ENCODE data around the gene RIN2. TPM values are rescaled to one million over a fixed set of nuclear protein-coding genes. Genes with fewer than 3 reads are reported as not detected.

The RIN2 gene, protein sequence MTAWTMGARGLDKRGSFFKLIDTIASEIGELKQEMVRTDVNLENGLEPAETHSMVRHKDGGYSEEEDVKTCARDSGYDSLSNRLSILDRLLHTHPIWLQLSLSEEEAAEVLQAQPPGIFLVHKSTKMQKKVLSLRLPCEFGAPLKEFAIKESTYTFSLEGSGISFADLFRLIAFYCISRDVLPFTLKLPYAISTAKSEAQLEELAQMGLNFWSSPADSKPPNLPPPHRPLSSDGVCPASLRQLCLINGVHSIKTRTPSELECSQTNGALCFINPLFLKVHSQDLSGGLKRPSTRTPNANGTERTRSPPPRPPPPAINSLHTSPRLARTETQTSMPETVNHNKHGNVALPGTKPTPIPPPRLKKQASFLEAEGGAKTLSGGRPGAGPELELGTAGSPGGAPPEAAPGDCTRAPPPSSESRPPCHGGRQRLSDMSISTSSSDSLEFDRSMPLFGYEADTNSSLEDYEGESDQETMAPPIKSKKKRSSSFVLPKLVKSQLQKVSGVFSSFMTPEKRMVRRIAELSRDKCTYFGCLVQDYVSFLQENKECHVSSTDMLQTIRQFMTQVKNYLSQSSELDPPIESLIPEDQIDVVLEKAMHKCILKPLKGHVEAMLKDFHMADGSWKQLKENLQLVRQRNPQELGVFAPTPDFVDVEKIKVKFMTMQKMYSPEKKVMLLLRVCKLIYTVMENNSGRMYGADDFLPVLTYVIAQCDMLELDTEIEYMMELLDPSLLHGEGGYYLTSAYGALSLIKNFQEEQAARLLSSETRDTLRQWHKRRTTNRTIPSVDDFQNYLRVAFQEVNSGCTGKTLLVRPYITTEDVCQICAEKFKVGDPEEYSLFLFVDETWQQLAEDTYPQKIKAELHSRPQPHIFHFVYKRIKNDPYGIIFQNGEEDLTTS
- total RNA-seq (ENCODE audit: low replicate concordance): 36.6 and 61.1 TPM in 2 replicates

DNA sequence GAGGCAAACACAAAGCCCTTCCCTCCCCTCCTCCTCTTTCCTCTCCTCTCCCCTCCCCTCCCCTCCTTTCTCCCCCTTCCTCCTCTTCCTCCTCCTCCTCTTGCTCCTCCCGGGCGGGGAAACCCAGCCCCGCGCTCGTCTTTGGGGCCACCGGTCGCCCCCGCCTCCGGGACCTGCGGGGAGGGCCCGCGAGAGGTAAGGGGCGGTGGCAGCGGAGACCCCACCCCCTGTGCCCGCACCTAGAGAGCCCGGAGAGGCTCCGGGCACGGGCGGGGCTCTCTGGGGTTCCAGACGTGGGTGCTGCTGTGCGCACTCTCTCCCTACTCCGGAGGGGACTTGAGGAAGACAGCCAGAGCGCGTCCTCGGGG is at the start of gene RIN2:
Gene RIN2, plus strand, starts transcription at position 126 of the 368 bp plus-strand sequence. CDS start 131,344 bp downstream, outside the sequence.
- DNase-seq (ENCODE audit: low read depth): no peak
- H3K4me3 ChIP-seq (ENCODE audit: low read depth, low read length): peak within 1 kb of the TSS; percentile 93
- TF ChIP-seq, protein P1, sequence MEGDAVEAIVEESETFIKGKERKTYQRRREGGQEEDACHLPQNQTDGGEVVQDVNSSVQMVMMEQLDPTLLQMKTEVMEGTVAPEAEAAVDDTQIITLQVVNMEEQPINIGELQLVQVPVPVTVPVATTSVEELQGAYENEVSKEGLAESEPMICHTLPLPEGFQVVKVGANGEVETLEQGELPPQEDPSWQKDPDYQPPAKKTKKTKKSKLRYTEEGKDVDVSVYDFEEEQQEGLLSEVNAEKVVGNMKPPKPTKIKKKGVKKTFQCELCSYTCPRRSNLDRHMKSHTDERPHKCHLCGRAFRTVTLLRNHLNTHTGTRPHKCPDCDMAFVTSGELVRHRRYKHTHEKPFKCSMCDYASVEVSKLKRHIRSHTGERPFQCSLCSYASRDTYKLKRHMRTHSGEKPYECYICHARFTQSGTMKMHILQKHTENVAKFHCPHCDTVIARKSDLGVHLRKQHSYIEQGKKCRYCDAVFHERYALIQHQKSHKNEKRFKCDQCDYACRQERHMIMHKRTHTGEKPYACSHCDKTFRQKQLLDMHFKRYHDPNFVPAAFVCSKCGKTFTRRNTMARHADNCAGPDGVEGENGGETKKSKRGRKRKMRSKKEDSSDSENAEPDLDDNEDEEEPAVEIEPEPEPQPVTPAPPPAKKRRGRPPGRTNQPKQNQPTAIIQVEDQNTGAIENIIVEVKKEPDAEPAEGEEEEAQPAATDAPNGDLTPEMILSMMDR (IDR thresholded peaks at IDR 0.05; ENCODE audit: insufficient read depth, low read length): no peak

DNA sequence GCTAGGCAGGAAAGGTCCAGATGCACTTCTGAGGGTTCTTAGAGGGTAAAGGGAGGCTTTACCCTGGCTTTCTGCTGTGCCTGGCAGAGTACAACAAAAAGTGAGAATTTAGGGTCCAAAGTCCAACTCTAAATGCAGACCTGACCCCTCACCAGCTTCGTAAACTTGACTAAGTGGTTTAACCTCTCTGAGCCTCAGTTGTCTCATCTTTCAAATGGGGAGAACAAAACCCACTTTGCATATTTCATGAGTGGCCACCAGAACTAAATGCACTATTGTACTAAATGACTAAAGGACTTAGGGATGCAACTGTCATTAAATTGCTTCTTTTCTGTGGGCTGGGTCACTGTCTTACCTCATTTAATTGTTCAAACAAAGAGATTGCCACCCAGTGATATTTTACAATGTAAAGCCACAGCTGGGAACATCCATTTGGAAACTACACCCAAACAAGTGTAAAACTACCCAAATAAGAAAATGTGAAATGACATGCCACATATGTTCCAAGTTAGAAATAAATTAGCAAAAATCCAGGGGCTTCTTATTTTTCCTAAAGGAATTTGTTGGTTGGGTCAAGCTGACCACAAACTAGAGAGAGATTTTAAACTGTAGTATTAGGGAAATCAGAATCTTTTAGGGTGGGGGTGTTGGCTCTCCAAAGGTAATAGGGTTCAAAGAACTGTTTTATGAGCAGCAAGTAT is 48.3 kb upstream of the RIN2 start:
- DNase-seq (ENCODE audit: low read depth): no peak
- TF ChIP-seq, protein P1 (IDR thresholded peaks at IDR 0.05; ENCODE audit: insufficient read depth, low read length): no peak
- H3K4me3 ChIP-seq (ENCODE audit: low read depth, low read length): no peak overlapping the region

DNA sequence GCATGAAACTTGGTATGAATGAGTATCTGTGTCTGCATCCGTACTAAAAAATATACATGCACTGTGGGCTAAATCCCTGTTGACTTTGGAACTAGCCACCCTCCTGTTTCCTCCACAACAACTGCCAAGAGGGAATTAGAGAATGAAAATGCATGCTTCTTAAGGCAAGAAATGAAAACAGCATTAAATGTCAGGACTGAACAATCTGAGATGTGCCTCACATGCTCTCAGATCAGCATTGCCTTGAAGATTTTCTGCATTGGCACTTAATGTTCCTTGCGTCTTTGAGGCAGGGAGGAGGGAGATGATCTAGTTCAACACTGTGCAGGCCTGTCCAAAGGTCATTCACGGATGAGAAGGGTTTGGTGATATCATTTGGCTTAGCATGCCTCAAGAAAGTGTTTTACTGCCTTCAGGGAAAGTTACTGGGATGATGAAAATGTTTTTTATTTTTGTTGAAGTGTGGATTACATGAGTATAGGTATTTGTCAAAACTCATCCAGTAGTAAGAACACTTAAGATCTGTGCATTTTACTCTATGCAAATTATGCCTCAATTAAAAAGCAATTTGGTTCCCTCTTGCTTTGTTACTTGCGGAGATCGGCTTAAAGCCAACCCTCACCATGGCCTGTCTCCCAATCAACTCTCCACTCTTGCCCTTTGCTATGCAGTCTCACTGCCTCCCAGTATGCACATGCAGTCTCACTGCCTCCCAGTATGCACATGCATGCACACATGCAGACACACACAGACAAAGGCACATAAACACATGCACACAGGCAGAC is 47.5 kb upstream of the RIN2 start:
- TF ChIP-seq, protein P1 (IDR thresholded peaks at IDR 0.05; ENCODE audit: insufficient read depth, low read length): no peak
- no peak overlapping the region for H3K4me3 ChIP-seq (ENCODE audit: low read depth, low read length)
- peak; percentile 37 for DNase-seq (ENCODE audit: low read depth)

DNA sequence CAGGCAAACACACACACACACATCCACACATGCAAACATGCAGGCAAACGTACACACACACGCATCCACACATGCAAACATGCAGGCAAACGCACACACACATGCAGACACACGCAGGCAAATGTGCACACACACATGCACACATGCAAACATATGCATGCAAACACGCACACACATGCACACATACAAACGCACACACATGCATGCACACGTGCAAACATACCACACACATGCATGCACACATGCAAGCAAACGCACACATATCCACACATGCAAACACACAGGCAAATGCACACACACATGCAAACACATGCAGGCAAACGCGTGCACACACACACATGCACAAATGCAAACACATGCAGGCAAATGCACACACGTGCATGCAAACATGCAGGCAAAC is 46.9 kb upstream of the RIN2 start:
- no peak for DNase-seq (ENCODE audit: low read depth)
- TF ChIP-seq, protein P1 (IDR thresholded peaks at IDR 0.05; ENCODE audit: insufficient read depth, low read length): no peak

DNA sequence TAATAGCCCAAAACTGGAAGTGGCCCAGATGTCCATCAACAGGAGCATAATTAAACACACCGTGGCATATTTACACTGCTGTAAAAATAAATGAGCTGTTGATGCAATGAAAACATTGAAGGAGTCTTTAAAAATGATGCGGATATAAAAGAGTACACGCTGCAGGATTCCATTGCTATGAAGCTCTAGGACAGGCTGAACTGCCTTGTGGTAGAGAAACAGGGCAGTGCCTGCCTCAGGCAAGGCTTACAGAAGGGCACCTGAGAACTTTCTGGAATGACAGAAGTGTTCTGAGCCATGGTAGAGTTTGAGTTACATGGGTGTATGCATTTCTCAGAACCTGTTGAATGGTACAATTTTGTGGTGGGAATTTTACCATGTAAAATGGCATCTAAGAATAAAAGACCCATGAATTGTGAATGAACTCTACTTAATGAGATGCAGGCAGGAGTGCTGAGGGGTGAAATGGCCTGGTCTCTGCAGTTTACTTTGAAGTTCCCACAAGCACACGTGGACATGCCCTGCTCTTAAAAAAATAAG is 45.3 kb upstream of the RIN2 start:
- H3K4me3 ChIP-seq (ENCODE audit: low read depth, low read length): no peak overlapping the region
- TF ChIP-seq, protein P1 (IDR thresholded peaks at IDR 0.05; ENCODE audit: insufficient read depth, low read length): no peak
- DNase-seq (ENCODE audit: low read depth): no peak

More for the DNA sequence above, 46.9 kb upstream of the RIN2 start:
- H3K4me3 ChIP-seq (ENCODE audit: low read depth, low read length): no peak overlapping the region

All from fibroblast of the aortic adventitia (primary cell).